Activated CD8-positive, alpha-beta T cell treated with anti-CD3 and anti-CD28 coated beads, Interleukin-2, amount 10 ng/mL, durations not matched to agents 7 days and 5 days (primary cell): ENCODE results near the gene MT2A. TPM values are rescaled to one million over a fixed set of nuclear protein-coding genes. Genes with fewer than 3 reads are reported as not detected.

Source experiments
- ATAC-seq: fragments of 150-1000 bp; cut with Tn5 transposase; one replicate; pipeline ENCODE4 v1.10.0; 2021; ENCODE audit warnings: moderate library complexity
- CTCF ChIA-PET: fragments of 350-600 bp; sonication (Branson Sonifier 250); formaldehyde crosslinking; loops from one replicate; lab custom pipeline; 2021; ENCODE audit warnings: antibody characterized with exemption; lab: Charles Lee
- POLR2A ChIA-PET: fragments of 350-600 bp; sonication (Branson Sonifier 250); formaldehyde crosslinking; loops from one replicate; lab custom pipeline; 2021; ENCODE audit warnings: antibody characterized with exemption; lab: Charles Lee
- DNase-seq: peaks from one replicate; pipeline ENCODE4 v3.0.0-alpha.2; 2020
- H3K27ac Mint-ChIP-seq: one replicate; pipeline ENCODE4 v1.8.0; 2021; ENCODE audit warnings: mild to moderate bottlenecking, mixed read lengths
- H3K27me3 Mint-ChIP-seq: one replicate; pipeline ENCODE4 v1.8.0; 2021; ENCODE audit warnings: low read depth, mixed read lengths
- H3K36me3 Mint-ChIP-seq: one replicate; pipeline ENCODE4 v1.8.0; 2021; ENCODE audit warnings: low read depth, mixed read lengths
- H3K4me1 Mint-ChIP-seq: one replicate; pipeline ENCODE4 v1.8.0; 2021; ENCODE audit warnings: low read depth, mixed read lengths
- H3K4me3 Mint-ChIP-seq: one replicate; pipeline ENCODE4 v1.8.0; 2021; ENCODE audit warnings: mild to moderate bottlenecking, mixed read lengths
- H3K9me3 Mint-ChIP-seq: one replicate; pipeline ENCODE4 v1.8.0; 2022; ENCODE audit warnings: mixed read lengths; ENCODE audit not compliant: insufficient read depth
- total RNA-seq, 2 experiments: library from RNA; stranded (reverse); gene quantifications; one replicate each; pipeline ENCODE4 v1.2.3, GENCODE V29; 2021

The MT2A gene
- total RNA-seq, 2 experiments from 2014 or later = 186 to 210 TPM

DNA sequence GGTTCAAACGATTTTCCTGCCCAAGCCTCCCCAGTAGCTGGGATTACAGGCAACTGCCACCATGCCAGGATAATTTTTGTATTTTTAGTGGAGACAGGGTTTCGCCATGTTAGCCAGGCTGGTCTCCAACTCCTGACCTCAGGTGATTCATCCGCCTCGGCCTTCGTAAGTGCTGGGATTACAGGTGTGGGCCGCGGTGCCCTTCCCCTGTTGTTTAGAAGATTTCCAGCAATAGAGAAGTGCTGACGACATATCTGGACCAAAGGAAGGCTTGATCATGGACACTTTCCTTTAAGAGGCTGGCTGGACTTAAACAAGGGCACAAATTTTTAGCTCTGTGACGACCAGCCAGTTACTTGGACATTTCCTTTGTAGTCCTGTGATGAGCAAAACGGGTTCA lies 22.8 kb downstream of the MT2A start:
- POLR2A ChIA-PET = interaction anchor here (1.0 to 1.6 kb wide), 2 partner anchors 12 kb away, joined by 3 to 4 read pairs; no protein-coding TSS in a partner anchor
- Mint-ChIP-seq H3K27me3 (peaks cover 73% of the 10 kb centered on the region), H3K4me3 (no peak overlapping the region), H3K4me1 (peaks cover 27% of the 10 kb centered on the region), H3K27ac (no peak overlapping the region), H3K36me3 (no peaks in the 10 kb centered on the region), H3K9me3 (no peaks in the 10 kb centered on the region)
- CTCF ChIA-PET = interaction anchor here (0.9 to 2.3 kb wide), 6 partner anchors 13 to 71 kb away, joined by 3 to 9 read pairs (median 4); partner anchors contain the start of gene MT2A
- DNase-seq (no peak), ATAC-seq (no peak)

DNA sequence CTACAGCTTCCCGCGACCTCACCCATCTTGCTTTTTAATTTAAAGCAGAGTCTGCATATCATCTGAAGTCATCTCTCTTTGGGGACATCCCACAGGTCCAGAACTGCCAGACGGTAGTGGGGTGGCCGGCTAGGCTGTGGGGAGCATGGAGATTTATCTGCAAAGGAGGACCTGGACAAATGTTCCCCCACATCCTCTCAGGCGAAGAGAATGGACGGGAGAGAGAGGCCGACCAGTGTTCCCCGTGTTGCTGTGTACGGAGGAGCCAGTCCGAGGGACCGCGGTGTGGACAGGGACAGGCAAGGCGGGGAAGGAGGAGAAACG lies 23.4 kb downstream of the MT2A start:
- ATAC-seq = no peak

DNA sequence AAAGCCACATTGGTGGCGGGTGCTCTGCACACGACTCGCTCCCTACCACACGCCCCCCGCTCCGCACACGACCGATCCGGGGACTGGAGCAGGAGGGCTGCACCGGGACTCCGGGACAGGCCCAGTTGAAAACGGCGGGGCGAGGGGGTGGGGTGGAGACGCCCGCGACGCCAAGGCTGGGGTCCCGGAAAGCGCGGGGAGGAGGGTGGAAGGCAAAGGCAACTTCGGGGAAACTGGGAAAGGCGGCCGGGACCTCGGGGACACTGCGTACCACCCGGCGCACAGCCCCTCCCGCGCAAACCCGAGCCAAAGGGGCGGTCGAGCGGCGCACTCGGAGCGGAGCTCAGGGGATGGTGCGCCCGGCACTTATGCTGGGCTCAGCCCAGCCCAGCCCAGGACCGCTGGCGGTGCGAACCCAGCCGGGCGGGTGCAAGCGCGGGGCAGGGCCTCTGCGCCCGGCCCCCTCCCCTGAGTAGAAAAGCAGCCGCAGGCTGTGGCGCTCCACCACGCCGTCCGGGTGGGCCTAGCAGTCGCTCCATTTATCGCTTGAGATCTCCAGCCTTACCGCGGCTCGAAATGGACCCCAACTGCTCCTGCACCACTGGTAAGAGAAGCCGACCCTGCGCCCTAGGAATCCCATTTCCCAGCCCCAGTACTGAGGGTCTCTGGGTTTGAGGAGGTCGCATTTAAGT lies 23.9 kb downstream of the MT2A start, which contains the start of gene MT1M:
MT1M (plus strand) TSS at position 504 of the 692 bp plus-strand sequence; CDS start at position 577, 73 bp downstream.
- Mint-ChIP-seq H3K9me3 (no peaks in the 10 kb centered on the region), H3K36me3 (no peaks in the 10 kb centered on the region), H3K4me3 (peak within 1 kb of the TSS; percentile 56), H3K27ac (no peak within 1 kb of the TSS), H3K27me3 (peaks cover 81% of the 10 kb centered on the region), H3K4me1 (peaks cover 29% of the 10 kb centered on the region)
- DNase-seq (no peak), ATAC-seq (peak; percentile 54)
- ChIA-PET CTCF (interaction anchor here (1.1 kb wide), 1 partner anchor 32 kb away, joined by 3 read pairs; no protein-coding TSS in a partner anchor), POLR2A (no interaction called here)

More for the DNA sequence above, 23.4 kb downstream of the MT2A start:
- H3K27me3 Mint-ChIP-seq = peaks cover 79% of the 10 kb centered on the region
- CTCF ChIA-PET = interaction anchor here (1.1 to 2.3 kb wide), 2 partner anchors 12 to 31 kb away, joined by 3 to 6 read pairs; no protein-coding TSS in a partner anchor
- no peaks in the 10 kb centered on the region for H3K36me3 Mint-ChIP-seq
- POLR2A ChIA-PET = no interaction called here
- peak overlapping the region; percentile 56 for H3K4me3 Mint-ChIP-seq
- peaks cover 29% of the 10 kb centered on the region for H3K4me1 Mint-ChIP-seq
- DNase-seq = no peak
- no peaks in the 10 kb centered on the region for H3K9me3 Mint-ChIP-seq
- no peak overlapping the region for H3K27ac Mint-ChIP-seq

DNA sequence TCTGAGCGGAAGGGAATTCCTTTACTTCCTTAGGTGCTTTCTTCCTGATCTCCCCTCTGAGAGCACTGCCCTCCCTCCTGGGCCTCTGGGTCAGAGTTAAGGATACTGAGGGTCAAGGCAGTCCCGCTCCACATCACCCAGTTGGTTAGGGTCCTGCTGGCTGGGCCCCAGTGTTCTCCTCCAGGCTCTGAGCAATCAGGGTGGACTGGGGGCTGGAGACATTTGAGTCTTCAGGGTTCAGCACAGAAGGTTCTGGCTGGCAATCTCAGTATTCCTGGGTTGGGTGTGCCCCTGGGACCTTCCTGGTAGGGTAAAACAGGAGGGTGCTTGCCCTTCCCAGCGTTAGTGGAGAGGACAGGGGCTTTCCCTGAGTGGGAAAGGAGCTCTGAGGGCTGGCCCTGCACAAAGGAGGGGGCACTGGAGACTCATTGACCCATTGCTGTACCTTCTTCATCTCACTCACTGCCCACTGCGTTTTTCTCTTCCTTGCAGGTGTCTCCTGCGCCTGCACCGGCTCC lies 24.5 kb downstream of the MT2A start:
- no peaks in the 10 kb centered on the region for H3K36me3 Mint-ChIP-seq
- no peak for ATAC-seq
- no peak for DNase-seq
- no peak overlapping the region for H3K27ac Mint-ChIP-seq
- H3K9me3 Mint-ChIP-seq = no peaks in the 10 kb centered on the region
- peak overlapping the region; percentile 55 for H3K4me3 Mint-ChIP-seq
- CTCF ChIA-PET = no interaction called here
- H3K27me3 Mint-ChIP-seq = peaks cover 86% of the 10 kb centered on the region
- POLR2A ChIA-PET = no interaction called here
- peaks cover 32% of the 10 kb centered on the region for H3K4me1 Mint-ChIP-seq

- ATAC-seq (no peak), DNase-seq (no peak)
- Mint-ChIP-seq H3K4me1 (peaks cover 36% of the 10 kb centered on the region), H3K27me3 (peaks cover 89% of the 10 kb centered on the region), H3K36me3 (no peaks in the 10 kb centered on the region), H3K27ac (no peak overlapping the region), H3K4me3 (no peak overlapping the region), H3K9me3 (no peaks in the 10 kb centered on the region)
- CTCF ChIA-PET = no interaction called here
- POLR2A ChIA-PET = interaction anchor here (1.7 kb wide), 1 partner anchor 8 kb away, joined by 6 read pairs; the partner anchor contains the start of gene MT1E
Observed at GRCh38 chr16:56633535-56633934, 25.2 kb downstream of the MT2A start.

- Mint-ChIP-seq H3K9me3 (no peaks in the 10 kb centered on the region), H3K4me1 (peaks cover 38% of the 10 kb centered on the region), H3K36me3 (no peaks in the 10 kb centered on the region), H3K27me3 (peaks cover 91% of the 10 kb centered on the region), H3K4me3 (peak overlapping the region; percentile 30), H3K27ac (no peak overlapping the region)
- ATAC-seq (no peak), DNase-seq (no peak)
- CTCF ChIA-PET = interaction anchor here (1.5 kb wide), 1 partner anchor 67 kb away, joined by 3 read pairs; no protein-coding TSS in a partner anchor
- POLR2A ChIA-PET = interaction anchor here (1.7 kb wide), 1 partner anchor 9 kb away, joined by 6 read pairs; the partner anchor contains the start of gene MT1E
Observed at GRCh38 chr16:56634715-56635440, 26.5 kb downstream of the MT2A start.

- H3K9me3 Mint-ChIP-seq = no peaks in the 10 kb centered on the region
- H3K27ac Mint-ChIP-seq = no peak overlapping the region
- CTCF ChIA-PET = interaction anchor here (1.5 kb wide), 1 partner anchor 67 kb away, joined by 3 read pairs; no protein-coding TSS in a partner anchor
- H3K4me1 Mint-ChIP-seq = peaks cover 38% of the 10 kb centered on the region
- H3K27me3 Mint-ChIP-seq = peaks cover 91% of the 10 kb centered on the region
- no peak for DNase-seq
- peak overlapping the region; percentile 40 for H3K4me3 Mint-ChIP-seq
- POLR2A ChIA-PET = interaction anchor here (0.6 to 1.7 kb wide), 2 partner anchors 10 to 60 kb away, joined by 3 to 6 read pairs; partner anchors contain the start of gene MT1E
- no peaks in the 10 kb centered on the region for H3K36me3 Mint-ChIP-seq
- peak; percentile 11 for ATAC-seq
Observed at GRCh38 chr16:56635441-56635967, 27.1 kb downstream of the MT2A start.

GRCh38 chr16:56636616-56637413 lies 28.4 kb downstream of the MT2A start:
- Mint-ChIP-seq H3K36me3 (no peaks in the 10 kb centered on the region), H3K27me3 (peaks cover 89% of the 10 kb centered on the region), H3K4me1 (peaks cover 35% of the 10 kb centered on the region), H3K27ac (no peak overlapping the region), H3K9me3 (no peaks in the 10 kb centered on the region), H3K4me3 (no peak overlapping the region)
- CTCF ChIA-PET = interaction anchor here (0.7 kb wide), 1 partner anchor 11 kb away, joined by 3 read pairs; the partner anchor contains the start of gene MT1E
- POLR2A ChIA-PET = interaction anchor here (1.0 kb wide), 1 partner anchor 46 kb away, joined by 3 read pairs; no protein-coding TSS in a partner anchor
- no peak for DNase-seq
- ATAC-seq = no peak

DNA sequence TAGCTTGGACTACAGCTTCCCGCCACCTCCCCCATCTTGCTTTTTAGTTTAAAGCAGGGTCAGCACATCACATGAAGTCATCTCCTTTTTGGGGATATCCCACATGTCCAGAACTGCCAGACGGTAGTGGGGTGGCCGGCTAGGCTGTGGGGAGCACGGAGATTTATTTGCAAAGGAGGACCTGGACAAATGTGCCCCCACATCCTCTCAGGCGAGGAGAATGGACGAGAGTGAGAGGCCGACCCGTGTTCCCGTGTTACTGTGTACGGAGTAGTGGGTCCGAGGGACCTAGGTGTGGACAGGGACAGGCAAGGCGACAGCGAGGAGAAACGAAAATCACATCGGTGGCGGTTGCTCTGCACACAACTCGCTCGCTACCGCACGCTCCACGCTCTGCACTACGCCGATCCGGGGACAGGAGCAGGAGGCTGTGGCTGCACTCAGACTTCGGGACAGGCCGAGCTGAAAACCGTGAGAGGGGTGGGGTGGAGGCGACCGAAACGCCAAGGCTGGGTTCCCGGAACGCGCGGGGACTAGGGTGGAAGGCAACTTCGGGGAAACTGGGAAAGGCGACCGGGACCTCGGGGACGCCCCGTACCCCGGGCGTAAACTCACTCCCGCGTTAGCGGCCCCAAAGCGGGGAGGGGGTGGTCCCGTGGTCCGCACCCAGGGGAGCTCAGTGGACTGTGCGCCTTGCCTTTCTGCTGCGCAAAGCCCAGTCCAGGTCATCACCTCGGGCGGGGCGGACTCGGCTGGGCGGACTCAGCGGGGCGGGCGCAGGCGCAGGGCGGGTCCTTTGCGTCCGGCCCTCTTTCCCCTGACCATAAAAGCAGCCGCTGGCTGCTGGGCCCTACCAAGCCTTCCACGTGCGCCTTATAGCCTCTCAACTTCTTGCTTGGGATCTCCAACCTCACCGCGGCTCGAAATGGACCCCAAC lies 29.7 kb downstream of the MT2A start, which contains the start of gene MT1A:
MT1A (plus strand) TSS at position 853 of the 937 bp plus-strand sequence; CDS start at position 926, 73 bp downstream.
- Mint-ChIP-seq H3K27ac (no peak within 1 kb of the TSS), H3K4me1 (peaks cover 38% of the 10 kb centered on the region), H3K9me3 (no peaks in the 10 kb centered on the region), H3K36me3 (no peaks in the 10 kb centered on the region), H3K4me3 (peak within 1 kb of the TSS; percentile 62), H3K27me3 (peaks cover 88% of the 10 kb centered on the region)
- CTCF ChIA-PET = interaction anchor here (0.9 kb wide), 1 partner anchor 64 kb away, joined by 3 read pairs; no protein-coding TSS in a partner anchor
- ATAC-seq = peak; percentile 54
- no peak for DNase-seq
- POLR2A ChIA-PET = no interaction called here

GRCh38 chr16:56639045-56639444 lies 30.7 kb downstream of the MT2A start:
- no peak overlapping the region for H3K27ac Mint-ChIP-seq
- H3K36me3 Mint-ChIP-seq = no peaks in the 10 kb centered on the region
- no peak overlapping the region for H3K4me3 Mint-ChIP-seq
- no peaks in the 10 kb centered on the region for H3K9me3 Mint-ChIP-seq
- DNase-seq (no peak), ATAC-seq (no peak)
- ChIA-PET POLR2A (interaction anchor here (1.0 kb wide), 1 partner anchor 11 kb away, joined by 3 read pairs; no protein-coding TSS in a partner anchor), CTCF (no interaction called here)
- H3K27me3 Mint-ChIP-seq = peaks cover 81% of the 10 kb centered on the region
- peaks cover 47% of the 10 kb centered on the region for H3K4me1 Mint-ChIP-seq
